ENCODE results near the gene SPSB2. TPM values are rescaled to one million over a fixed set of nuclear protein-coding genes. Genes with fewer than 3 reads are reported as not detected.
"Not testable (repeated sequence)": the region's sequence is repeated elsewhere in the genome, so short reads cannot be mapped to it uniquely, and the experiment has no call there.

Gene SPSB2, protein sequence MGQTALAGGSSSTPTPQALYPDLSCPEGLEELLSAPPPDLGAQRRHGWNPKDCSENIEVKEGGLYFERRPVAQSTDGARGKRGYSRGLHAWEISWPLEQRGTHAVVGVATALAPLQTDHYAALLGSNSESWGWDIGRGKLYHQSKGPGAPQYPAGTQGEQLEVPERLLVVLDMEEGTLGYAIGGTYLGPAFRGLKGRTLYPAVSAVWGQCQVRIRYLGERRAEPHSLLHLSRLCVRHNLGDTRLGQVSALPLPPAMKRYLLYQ
- 10.8 TPM for total RNA-seq

DNA sequence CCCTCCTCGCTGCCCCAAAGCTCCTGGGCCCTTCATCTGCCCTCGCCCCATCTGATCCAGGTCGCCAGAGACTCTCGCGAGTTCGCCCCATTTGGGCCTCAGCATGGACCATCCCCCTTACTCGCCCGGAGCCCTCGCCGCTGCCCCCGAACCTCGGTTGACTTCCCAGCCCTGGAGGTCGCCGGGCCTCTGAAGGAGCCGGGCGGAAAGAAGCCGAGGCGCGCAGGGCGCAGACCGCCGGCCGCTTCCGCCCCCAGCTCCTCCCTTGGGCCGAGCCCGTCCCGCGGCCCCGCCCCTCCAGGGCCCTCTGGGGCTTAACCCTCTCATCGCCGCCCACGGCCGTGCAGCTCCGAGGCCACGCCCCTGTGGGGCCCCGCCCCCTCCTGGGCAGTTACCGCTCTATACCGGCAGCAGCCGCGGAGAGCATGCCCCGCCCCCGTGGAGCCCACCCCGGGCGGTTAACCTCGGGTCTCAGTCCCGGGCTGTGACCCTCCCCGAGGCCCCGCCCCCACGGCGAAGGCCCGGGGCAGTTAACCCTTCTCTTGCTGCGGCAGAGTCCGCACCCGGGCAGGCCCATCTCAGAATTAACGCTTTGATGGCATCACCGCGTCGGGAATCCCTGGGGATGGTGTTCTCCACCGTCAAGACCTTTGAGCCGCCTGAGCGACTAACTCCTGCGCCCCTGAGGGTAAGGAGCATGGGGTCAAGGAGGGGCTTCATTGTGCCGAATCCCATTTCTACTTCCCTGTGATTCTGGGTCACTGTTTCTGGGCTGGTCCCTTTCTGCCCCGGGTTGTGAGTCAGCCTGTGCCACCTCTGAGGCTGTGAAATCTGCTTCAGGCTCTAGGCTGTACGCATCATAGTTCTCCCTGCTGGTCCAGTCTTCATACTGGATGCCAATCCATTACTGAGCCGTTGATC is at the start of gene SPSB2:
Gene SPSB2, minus strand, starts transcription at position 210 of the 921 bp plus-strand sequence. CDS start 402 bp downstream, outside the sequence.
- peak; percentile 95 to 99 (median 99) for DNase-seq (ENCODE audit: low read depth in 2 of 3, low spot score in 2 of 3)

DNA sequence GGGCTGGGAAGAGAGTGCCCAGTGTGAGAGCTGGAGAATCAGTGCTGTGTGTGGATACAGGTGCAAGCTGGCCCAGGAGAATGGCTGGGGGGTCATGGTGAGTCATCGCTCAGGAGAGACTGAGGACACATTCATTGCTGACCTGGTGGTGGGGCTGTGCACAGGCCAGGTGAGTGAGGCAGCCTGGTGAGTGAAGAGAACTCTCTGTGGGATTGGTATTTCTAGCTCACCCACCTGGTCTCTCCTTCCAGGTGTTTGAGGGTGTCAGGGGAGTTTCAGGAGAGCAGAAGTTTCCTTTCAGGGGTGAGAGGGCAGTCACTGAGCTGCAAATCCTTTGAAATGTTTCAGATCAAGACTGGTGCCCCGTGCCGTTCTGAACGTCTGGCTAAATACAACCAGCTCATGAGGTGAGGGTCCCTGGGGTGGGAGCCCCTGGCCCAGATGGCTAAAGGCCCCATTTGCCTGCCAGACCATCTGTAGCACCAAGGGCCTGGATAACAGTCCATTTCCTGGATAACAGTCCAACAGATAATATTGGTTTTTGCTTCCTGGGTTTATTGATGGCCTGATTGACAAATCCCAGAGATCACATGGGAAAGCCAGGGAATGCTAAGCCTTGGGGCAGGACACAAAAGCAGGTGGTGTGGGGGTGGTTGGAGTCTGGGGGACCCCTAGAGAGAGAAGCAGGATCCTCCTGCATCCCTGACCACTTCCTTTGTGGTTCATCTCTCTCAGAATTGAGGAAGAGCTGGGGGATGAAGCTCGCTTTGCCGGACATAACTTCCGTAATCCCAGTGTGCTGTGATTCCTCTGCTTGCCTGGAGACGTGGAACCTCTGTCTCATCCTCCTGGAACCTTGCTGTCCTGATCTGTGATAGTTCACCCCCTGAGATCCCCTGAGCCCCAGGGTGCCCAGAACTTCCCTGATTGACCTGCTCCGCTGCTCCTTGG is 49.2 kb upstream of the SPSB2 start:
- no peak for DNase-seq (ENCODE audit: low read depth in 2 of 3, low spot score in 2 of 3)

DNA sequence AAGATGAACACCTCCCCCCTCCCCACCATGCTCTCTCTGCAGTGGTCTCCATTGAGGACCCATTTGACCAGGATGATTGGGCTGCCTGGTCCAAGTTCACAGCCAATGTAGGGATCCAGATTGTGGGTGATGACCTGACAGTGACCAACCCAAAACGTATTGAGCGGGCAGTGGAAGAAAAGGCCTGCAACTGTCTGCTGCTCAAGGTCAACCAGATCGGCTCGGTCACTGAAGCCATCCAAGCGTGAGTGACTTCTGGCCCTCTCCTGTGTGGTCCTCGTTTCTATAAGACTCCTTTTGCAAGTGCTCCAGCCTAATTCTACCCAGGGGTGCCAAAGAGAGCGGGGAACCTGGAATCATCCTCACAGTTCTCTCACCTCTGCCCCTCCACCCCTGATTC is 48.4 kb upstream of the SPSB2 start:
- DNase-seq (ENCODE audit: low read depth in 2 of 3, low spot score in 2 of 3), result no peak

DNA sequence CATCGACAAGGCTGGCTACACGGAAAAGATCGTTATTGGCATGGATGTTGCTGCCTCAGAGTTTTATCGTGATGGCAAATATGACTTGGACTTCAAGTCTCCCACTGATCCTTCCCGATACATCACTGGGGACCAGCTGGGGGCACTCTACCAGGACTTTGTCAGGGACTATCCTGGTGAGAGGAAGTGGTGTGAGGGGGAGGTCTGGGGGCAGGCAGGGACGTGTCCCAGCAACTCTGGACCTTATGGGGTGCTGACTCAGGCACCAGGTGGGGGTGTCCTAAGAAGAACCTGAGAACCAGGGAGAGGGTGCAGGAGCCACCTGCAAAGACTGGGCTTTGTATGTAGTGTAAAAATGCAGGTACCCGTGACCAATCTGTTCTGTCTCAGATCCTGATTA is 46.5 kb upstream of the SPSB2 start:
- DNase-seq (ENCODE audit: low read depth in 2 of 3, low spot score in 2 of 3), result no peak

DNA sequence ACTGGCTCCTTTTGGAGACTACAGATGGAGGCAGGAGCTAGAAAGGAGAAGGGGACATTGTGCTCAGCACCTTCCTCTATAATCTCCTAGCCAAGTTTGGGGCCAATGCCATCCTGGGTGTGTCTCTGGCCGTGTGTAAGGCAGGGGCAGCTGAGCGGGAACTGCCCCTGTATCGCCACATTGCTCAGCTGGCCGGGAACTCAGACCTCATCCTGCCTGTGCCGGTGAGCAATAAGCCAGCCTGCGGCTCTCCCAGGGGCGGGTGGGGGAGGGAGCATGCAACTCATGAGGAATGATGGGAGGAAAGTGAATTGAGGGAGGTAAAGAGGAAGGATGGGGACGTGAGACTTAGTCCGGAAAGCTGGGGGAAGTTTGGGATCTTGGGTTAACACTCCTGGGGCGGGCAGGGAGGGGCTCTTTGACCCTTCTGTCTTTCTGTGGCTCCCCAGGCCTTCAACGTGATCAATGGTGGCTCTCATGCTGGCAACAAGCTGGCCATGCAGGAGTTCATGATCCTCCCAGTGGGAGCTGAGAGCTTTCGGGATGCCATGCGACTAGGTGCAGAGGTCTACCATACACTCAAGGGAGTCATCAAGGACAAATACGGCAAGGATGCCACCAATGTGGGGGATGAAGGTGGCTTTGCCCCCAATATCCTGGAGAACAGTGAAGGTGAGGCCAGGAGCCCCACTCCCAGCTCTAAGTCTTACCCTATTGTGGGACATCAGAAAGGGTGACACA is 44.6 kb upstream of the SPSB2 start:
- DNase-seq (ENCODE audit: low read depth in 2 of 3, low spot score in 2 of 3), result no peak

DNA sequence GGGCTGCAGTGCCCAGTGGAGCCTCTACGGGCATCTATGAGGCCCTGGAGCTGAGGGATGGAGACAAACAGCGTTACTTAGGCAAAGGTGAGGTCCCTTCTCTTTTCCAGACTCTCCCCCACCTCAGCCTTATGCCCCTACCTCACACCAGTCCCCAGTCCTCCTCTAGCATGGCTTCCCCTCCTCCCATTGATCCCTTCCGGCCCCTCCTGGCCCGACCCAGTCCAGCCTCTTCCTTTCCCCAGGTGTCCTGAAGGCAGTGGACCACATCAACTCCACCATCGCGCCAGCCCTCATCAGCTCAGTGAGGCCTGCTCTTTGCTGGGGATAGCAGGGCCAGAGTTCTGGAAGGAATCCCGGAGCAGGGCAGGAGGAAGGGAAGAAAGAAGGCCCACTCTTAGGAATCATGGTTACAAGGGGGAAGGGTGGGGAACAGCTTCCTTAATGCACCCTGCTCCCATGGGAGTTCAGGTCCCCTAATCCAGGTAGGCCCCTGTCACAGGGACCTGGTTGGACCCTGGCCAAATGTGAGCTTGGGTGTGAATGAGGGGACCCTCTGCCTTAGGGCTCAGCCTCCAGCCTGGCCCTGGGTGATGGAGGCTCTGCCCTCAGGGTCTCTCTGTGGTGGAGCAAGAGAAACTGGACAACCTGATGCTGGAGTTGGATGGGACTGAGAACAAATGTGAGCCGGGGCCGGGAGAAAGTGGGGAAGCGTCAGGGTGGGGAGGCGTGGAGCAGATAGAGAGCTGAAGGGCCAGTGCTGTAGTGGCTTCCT is 43.5 kb upstream of the SPSB2 start:
- no peak for DNase-seq (ENCODE audit: low read depth in 2 of 3, low spot score in 2 of 3)

DNA sequence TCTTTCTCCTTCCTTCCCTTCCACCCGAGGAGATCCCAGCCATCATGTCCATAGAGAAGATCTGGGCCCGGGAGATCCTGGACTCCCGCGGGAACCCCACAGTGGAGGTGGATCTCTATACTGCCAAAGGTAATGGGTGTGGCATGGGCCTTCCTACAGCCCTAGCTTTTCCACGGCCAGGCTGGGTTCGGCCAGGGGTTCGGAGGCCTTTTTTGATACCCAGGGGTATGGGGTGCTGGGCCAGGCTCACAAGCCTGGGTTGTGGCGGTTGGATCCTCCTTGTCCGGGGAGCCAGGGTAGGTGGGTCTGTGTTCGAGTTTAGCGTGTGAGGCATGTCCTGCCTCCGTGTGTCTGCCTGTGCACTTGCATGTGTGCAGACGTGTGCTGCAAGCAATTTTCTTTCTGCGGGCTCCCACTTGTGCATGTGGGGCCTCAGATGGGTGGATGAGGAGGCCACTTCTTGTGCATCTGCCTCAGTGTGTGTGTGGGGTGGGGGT is 42.7 kb upstream of the SPSB2 start:
- DNase-seq (ENCODE audit: low read depth in 2 of 3, low spot score in 2 of 3), result no peak

DNA sequence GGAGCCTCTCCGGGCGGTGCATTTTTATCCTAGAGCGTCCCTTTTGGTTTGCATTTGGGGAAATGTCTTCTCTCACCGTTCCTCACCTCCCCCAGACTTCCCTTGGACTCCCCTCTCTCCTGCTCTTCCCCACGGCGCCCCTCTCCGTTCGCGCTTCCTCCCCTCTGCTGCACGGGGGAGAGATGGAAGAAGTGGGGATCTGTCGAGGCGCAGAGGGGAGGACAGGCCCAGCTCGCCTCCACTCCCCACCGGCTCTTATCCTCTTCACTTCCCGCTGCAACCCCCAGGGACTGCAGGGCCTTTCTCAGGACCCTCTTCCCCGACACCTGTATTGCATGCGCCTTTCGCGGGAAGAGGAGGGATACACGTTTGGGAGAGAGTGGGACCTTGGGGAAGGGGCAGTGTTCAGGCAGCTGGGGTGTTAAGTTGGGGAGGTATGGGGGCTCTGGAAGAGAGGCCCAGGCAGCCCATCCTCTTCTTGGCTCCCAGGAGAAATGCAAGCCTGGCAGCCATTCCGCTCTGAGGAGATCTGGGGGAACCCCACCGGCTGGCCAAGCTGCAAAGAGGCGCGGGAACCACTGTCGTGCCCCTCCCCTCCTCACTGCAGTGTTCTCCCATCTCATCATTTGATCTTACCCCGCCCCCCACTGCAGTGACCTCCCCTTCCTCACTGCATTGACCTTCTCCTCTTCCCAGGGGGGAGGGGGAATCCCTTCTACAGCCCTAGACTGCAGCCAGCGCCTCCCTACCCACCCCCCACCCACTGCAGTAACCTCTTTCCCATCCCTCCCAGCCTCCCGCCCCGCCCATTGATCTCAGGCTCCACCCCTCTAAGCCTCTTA is 42.1 kb upstream of the SPSB2 start:
- DNase-seq (ENCODE audit: low read depth in 2 of 3, low spot score in 2 of 3), result no peak

DNA sequence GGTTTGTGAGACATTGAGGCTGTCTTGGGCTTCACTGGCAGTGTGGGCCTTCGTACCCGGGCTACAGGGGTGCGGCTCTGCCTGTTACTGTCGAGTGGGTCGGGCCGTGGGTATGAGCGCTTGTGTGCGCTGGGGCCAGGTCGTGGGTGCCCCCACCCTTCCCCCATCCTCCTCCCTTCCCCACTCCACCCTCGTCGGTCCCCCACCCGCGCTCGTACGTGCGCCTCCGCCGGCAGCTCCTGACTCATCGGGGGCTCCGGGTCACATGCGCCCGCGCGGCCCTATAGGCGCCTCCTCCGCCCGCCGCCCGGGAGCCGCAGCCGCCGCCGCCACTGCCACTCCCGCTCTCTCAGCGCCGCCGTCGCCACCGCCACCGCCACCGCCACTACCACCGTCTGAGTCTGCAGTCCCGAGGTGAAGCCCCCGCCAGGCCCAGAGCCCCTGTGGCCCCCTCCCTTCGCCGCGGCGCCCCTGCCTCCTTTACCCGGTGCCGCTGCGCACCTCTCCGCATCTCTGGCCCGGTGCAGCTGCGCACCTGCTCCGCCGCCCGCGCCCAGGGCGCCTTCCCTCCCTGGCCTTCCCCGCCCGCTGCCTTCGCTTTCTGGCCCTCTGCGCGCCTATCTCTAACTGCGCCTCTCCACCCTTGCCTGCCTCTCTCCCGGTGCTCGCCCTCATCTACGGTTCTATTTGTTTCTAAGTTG is 41.3 kb upstream of the SPSB2 start, which contains the start of gene ENO2:
Gene ENO2, plus strand, starts transcription at position 335 of the 701 bp plus-strand sequence. CDS start 1,253 bp downstream, outside the sequence.
- peak; percentile 71 to 80 (median 76) for DNase-seq (ENCODE audit: low read depth in 2 of 3, low spot score in 2 of 3)

DNA sequence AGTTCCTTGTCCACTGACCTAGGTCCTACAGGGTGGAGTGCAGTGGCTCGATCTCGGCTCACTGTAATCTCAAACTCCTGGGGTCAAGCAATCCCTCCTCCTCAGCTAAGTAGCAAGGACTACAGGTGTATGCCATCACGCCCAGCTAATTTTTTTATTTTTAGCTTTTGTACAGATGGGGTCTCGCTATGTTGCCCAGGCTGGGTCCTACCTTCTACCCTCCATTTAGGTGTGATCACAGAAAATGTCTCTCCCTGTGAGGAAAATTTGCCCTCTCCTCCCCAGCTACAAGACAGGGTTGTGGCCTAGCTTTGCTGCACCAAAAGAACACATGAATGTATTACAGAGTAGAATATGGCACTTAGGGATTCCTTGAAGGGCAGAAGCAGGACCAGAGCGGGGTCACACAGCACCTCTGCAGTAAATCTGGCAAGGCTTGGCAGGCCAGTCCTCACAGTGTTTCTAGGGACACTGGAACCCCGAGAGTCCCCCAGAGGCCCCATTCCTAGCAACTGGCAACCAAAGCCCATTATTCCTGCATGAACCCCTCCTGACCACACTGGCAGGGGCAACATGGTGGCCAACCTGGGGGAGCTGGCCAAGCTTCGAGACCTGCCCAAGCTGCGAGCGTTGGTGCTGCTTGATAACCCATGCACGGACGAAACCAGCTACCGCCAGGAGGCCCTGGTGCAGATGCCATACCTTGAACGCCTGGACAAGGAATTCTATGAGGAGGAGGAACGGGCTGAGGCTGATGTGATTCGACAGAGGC is 39.2 kb upstream of the SPSB2 start:
- no peak for DNase-seq (ENCODE audit: low read depth in 2 of 3, low spot score in 2 of 3)

DNA sequence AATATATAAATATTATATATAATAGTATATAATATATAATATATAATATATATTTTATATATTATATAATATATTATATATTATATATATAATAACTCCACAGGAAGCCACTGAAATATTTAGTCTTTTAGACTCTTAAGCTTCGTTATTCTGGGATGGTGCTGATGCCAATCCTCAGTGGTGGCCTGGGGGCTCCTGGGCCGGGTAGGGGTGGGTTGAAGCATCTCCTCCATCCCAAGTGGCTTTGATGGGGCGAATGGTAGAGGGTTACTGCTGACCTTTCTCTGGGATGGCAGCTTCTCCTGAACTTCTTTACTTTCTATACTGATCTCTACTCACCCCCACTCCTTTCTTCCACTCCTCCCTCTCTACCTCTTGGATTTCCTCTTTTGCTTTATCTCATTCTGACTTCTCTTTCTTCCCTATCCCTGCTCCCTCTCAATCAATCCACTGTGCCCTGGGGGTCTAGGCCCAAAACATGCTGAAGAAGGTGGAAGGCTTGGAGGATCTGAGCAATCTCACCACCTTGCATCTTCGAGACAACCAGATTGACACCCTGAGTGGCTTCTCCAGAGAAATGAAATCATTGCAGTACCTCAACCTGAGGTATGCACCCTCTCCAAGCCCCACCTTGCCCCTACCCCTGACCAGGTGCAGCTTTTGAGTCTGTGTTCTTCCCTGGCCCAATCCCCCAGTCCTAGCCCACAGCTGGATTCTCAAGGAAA is 36.5 kb upstream of the SPSB2 start:
- no peak for DNase-seq (ENCODE audit: low read depth in 2 of 3, low spot score in 2 of 3)

DNA sequence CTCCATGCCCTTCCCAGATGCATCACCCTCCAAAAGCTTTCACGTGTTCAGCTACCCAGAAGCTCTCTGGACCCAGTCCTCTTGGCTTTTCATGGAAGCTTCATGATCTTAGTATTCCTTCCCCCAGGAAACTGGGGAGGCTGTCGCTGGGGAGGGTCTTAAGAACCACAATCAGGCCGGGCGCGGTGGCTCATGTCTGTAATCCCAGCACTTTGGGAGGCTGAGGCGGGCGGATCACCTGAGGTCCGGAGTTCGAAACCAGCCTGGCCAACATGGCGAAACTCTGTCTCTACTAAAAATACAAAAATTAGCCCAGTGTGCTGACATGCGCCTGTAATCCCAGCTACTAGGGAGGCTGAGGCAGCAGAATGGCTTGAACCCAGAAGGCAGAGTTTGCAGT is 35.0 kb upstream of the SPSB2 start:
- DNase-seq (ENCODE audit: low read depth in 2 of 3, low spot score in 2 of 3), result not testable (repeated sequence)

DNA sequence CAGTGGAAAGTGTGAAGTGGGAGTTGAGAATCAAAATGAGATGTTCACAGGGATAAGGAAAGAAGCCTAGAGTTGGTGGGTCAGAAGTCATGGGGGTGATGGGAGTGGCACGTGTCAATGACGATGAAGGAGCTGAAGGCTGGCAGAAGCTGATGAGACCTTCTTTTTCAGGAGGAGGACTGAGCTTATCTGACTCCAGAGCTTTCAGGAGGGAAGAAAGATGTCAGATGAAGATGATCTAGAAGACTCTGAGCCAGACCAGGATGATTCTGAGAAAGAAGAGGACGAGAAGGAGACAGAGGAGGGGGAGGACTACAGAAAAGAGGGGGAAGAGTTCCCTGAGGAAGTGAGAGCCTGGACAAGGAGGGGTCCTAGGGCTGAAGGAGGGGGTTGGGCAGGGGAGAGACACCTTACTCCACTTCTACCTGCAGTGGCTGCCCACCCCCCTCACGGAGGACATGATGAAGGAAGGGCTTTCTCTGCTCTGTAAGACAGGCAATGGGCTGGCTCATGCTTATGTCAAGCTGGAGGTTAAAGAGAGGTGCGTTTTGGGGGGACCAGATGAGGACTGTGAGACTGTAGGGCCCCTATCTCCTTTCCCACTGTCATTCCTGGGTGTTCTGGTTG is 32.4 kb upstream of the SPSB2 start:
- DNase-seq (ENCODE audit: low read depth in 2 of 3, low spot score in 2 of 3), result no peak

DNA sequence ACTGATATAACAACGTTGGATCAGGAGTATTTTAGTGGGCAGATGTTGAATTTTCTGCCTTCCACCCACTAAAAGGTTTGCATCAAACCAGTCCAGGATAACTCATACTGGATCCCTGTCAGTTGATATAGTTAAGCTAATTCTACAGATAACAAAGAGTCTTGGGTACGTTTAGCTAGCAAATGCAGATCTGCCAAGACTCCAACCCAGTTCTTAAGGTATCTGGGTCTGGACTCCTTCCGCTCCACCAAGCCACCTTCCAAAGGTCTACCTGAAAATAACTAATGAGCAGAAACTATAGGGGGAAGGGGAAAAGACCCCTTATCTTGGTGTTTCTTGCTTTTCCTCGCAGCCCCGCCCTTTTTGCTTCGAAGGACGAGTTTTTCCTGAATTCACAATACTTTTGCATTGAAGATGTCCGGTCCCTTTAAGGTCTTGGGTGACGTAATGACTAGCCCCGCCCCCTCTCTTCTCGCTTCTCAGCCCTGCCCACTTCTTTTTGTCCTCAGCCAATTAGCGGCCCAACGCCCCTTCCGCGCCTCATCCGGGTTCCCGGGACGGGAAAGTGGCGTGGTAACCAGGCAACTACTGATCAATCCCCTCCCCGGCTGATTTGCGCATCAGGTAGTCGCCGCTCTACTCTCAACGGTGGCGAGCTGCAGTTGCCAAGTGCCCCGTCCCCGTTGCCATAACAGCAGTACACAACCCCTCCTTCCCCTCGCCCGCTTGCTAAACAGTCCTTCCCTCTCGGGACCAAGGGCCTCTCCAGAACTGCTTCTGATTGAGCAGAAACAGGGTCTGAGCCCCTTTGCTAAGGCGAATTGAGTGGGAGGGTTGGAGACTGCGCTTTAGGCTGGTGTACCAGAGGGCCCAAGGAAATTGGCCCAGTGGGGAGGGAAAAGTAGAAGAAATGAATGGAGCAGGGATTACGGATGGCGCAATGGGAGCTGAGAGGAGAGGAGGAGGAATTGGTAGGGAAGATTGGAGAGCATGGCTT is 31.5 kb upstream of the SPSB2 start, which contains the start of gene LRRC23:
Gene LRRC23, plus strand, starts transcription at position 543 of the 997 bp plus-strand sequence. CDS start 812 bp downstream, outside the sequence.
- peak; percentile 93 to 98 (median 96) for DNase-seq (ENCODE audit: low read depth in 2 of 3, low spot score in 2 of 3)
